Keratinocyte (primary cell): ENCODE data around the gene STK38. TPM values are rescaled to one million over a fixed set of nuclear protein-coding genes. Genes with fewer than 3 reads are reported as not detected.

Experiments used
- DNase-seq: peaks from one replicate; pipeline ENCODE4 v3.0.0-alpha.2; 2011; ENCODE audit warnings: low read depth, missing footprints, low spot score
- FAIRE-seq: peaks from 2 replicates; lab custom pipeline; 2011; peaks lifted over from hg19 to GRCh38; lab: Jason Lieb, UNC
- H2AFZ ChIP-seq: 2 replicates; pipeline ENCODE4 v1.6.0; 2012; ENCODE audit warnings: low read length, control low read depth, inconsistent platforms; ENCODE audit not compliant: control insufficient read depth
- H3K27ac ChIP-seq: 2 replicates; pipeline ENCODE4 v1.5.1; 2011; ENCODE audit warnings: low read length; ENCODE audit not compliant: control insufficient read depth, insufficient read depth
- H3K27me3 ChIP-seq: 3 replicates; pipeline ENCODE4 v1.6.0; 2011; ENCODE audit warnings: low read length; ENCODE audit not compliant: control insufficient read depth, insufficient read depth; ENCODE audit errors: extremely low read depth
- H3K36me3 ChIP-seq, 2 experiments: 2 replicates in 1 of 2; 3 replicates in 1 of 2; pipeline ENCODE4 v1.5.1; 2011; ENCODE audit warnings: low read length in 2 of 2, mild to moderate bottlenecking in 1 of 2; ENCODE audit not compliant: control insufficient read depth in 2 of 2, insufficient read depth in 2 of 2; ENCODE audit errors: extremely low read depth in 1 of 2
- H3K4me1 ChIP-seq: 3 replicates; pipeline ENCODE4 v1.5.1; 2011; ENCODE audit warnings: low read length; ENCODE audit not compliant: control insufficient read depth, insufficient read depth; ENCODE audit errors: extremely low read depth
- H3K4me2 ChIP-seq: 3 replicates; pipeline ENCODE4 v1.6.0; 2011; ENCODE audit warnings: low read depth, low read length; ENCODE audit not compliant: control insufficient read depth, insufficient read depth; ENCODE audit errors: extremely low read depth
- H3K4me3 ChIP-seq, 3 experiments: fragments of 200-600 bp in 1 of 3; sonication (generic) in 1 of 3; 2 replicates in 2 of 3; 3 replicates in 1 of 3; pipeline ENCODE4 v1.5.1; 2011 to 2016; ENCODE audit warnings: low read length in 3 of 3, mild to moderate bottlenecking in 3 of 3, control low read depth in 2 of 3, inconsistent platforms in 1 of 3, low read depth in 1 of 3, mixed read lengths in 1 of 3, mixed run types in 1 of 3, moderate library complexity in 1 of 3; ENCODE audit not compliant: control insufficient read depth in 2 of 3, insufficient read depth in 2 of 3; ENCODE audit errors: extremely low read depth in 1 of 3
- H3K79me2 ChIP-seq: 2 replicates; pipeline ENCODE4 v1.6.0; 2012; ENCODE audit warnings: low read length; ENCODE audit not compliant: control insufficient read depth, insufficient read depth
- H3K9ac ChIP-seq: 3 replicates; pipeline ENCODE4 v1.6.0; 2011; ENCODE audit warnings: low read length; ENCODE audit not compliant: control insufficient read depth, insufficient read depth; ENCODE audit errors: extremely low read depth
- H3K9me1 ChIP-seq: 3 replicates; pipeline ENCODE4 v1.6.0; 2011; ENCODE audit warnings: low read length; ENCODE audit not compliant: control insufficient read depth, insufficient read depth; ENCODE audit errors: extremely low read depth
- H3K9me3 ChIP-seq: 2 replicates; pipeline ENCODE4 v1.5.1; 2012; ENCODE audit warnings: low read depth, low read length; ENCODE audit not compliant: control insufficient read depth
- H4K20me1 ChIP-seq: 3 replicates; pipeline ENCODE4 v1.6.0; 2011; ENCODE audit warnings: low read length; ENCODE audit not compliant: control insufficient read depth, insufficient read depth; ENCODE audit errors: extremely low read depth
- EZH2 ChIP-seq: IDR thresholded peaks from one replicate; pipeline ENCODE4 v1.6.1; 2012; ENCODE audit warnings: inconsistent platforms, mild to moderate bottlenecking, low read length, moderate library complexity
- dilution Hi-C: fragments of 300-500 bp; cut with MboI; formaldehyde crosslinking; loops from one replicate; pipeline ENCODE4 v1.7.0; 2020; ENCODE audit warnings: low sequenced_read_pairs; ENCODE audit not compliant: extremely low pct_ligation_motif_present
- polyA plus RNA-seq, 5 experiments: library from polyadenylated mRNA; depleted of rRNA in 3 of 5; stranded (reverse) in 3 of 5; stranded (forward) in 1 of 5; unstranded in 1 of 5; fragments of >200 nt; gene quantifications; 1 replicate in 1 of 5; 2 replicates in 3 of 5; 3 replicates in 1 of 5; pipeline versions ENCODE4 v1.2.1 to v1.2.3, GENCODE V29; 2011 to 2012; ENCODE audit warnings: missing spikeins in 2 of 5, low read depth in 1 of 5, low replicate concordance in 1 of 5
- TF ChIP-seq, protein P1 (sequence below), 3 experiments: IDR thresholded peaks in 1 of 3; conservative IDR thresholded peaks in 1 of 3; optimal IDR thresholded peaks in 1 of 3; 2 replicates in 2 of 3; 3 replicates in 1 of 3; pipeline versions ENCODE3 to v1.5.1; 2011; ENCODE audit warnings: low read length in 3 of 3, mild to moderate bottlenecking in 3 of 3, moderate library complexity in 2 of 3, control low read depth in 1 of 3, inconsistent platforms in 1 of 3; ENCODE audit not compliant: insufficient read depth in 2 of 3; ENCODE audit errors: extremely low read depth in 1 of 3

Gene STK38
- polyA plus RNA-seq, 1 donor (not counting 4 experiments of a cell fraction or from before 2014, with no cell fraction given): 24.4 TPM

DNA sequence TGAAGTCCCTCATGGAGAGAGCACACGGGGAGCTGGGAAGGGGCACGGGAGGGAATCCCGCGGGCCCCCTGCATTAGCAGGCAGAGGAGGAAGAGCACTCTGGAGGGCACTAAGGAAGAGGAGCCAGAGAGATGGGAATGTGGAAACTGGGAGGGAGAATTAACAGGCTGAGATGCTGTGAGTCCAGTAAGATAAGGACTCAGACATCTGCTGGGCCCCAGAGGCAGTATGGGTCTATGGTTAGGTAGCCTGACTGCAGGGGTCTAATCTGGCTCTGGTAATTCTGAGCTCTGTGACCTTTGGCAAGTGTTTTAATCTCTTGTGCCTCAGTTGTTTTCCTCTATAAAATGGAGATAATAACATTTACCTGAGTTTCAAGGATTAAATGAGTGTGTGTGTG is 31.2 kb upstream of the STK38 start:
- Histone ChIP-seq H3K9me3 (no peaks in the 10 kb centered on the region), H3K4me1 (peaks cover 21% of the 10 kb centered on the region), H3K4me2 (no peak overlapping the region), H3K9ac (no peak overlapping the region), H3K36me3 (no peaks in the 10 kb centered on the region), H3K27ac (no peak overlapping the region), H3K4me3 (no peak overlapping the region), H3K9me1 (no peaks in the 10 kb centered on the region), H4K20me1 (no peaks in the 10 kb centered on the region), H2AFZ (no peak overlapping the region), H3K27me3 (no peaks in the 10 kb centered on the region), H3K79me2 (no peaks in the 10 kb centered on the region)
- dilution Hi-C loops: no loop called here
- FAIRE-seq (no peak), DNase-seq (no peak)
- TF ChIP-seq EZH2: no peak
- TF ChIP-seq, protein P1, sequence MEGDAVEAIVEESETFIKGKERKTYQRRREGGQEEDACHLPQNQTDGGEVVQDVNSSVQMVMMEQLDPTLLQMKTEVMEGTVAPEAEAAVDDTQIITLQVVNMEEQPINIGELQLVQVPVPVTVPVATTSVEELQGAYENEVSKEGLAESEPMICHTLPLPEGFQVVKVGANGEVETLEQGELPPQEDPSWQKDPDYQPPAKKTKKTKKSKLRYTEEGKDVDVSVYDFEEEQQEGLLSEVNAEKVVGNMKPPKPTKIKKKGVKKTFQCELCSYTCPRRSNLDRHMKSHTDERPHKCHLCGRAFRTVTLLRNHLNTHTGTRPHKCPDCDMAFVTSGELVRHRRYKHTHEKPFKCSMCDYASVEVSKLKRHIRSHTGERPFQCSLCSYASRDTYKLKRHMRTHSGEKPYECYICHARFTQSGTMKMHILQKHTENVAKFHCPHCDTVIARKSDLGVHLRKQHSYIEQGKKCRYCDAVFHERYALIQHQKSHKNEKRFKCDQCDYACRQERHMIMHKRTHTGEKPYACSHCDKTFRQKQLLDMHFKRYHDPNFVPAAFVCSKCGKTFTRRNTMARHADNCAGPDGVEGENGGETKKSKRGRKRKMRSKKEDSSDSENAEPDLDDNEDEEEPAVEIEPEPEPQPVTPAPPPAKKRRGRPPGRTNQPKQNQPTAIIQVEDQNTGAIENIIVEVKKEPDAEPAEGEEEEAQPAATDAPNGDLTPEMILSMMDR (optimal IDR thresholded peaks at IDR 0.05 in 1 of 3, IDR thresholded peaks at IDR 0.05 in 1 of 3, conservative IDR thresholded peaks at IDR 0.05 in 1 of 3; ENCODE audit: extremely low read depth in 1 of 3, insufficient read depth in 2 of 3, low read length in 3 of 3): no peak

DNA sequence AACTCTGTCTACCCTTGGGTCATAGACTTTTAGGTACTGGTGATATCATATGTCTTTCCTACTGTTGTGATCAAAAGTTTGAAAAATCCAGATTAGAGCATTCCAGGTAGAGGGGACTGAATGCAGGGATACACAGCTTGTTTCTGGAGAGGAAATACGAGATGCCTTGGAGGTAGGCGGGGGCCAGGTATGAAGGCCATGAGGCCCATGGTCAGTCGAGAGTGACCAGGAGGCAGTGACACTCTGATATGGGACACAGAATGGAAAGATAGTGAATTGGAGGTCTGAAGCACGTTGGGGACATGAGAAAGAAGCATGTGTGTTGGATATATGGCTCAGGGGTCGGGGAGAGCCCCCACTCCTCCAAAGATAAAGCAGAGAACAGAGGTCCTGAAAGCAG is 30.8 kb upstream of the STK38 start:
- DNase-seq (no peak), FAIRE-seq (no peak)
- no peak overlapping the region for H2AFZ ChIP-seq
- no peaks in the 10 kb centered on the region for H3K79me2 ChIP-seq
- H3K9ac ChIP-seq: peak overlapping the region; percentile 23
- peak overlapping the region; percentile 53 for H3K4me2 ChIP-seq
- H3K9me3 ChIP-seq: no peaks in the 10 kb centered on the region
- no peak overlapping the region for H3K4me3 ChIP-seq
- no peaks in the 10 kb centered on the region for H3K36me3 ChIP-seq
- no peaks in the 10 kb centered on the region for H4K20me1 ChIP-seq
- peak overlapping the region; percentile 54 for H3K27ac ChIP-seq
- H3K4me1 ChIP-seq: peaks cover 21% of the 10 kb centered on the region
- H3K27me3 ChIP-seq: no peaks in the 10 kb centered on the region
- dilution Hi-C loops: no loop called here
- H3K9me1 ChIP-seq: no peaks in the 10 kb centered on the region
- TF ChIP-seq, protein P1 (optimal IDR thresholded peaks at IDR 0.05 in 1 of 3, IDR thresholded peaks at IDR 0.05 in 1 of 3, conservative IDR thresholded peaks at IDR 0.05 in 1 of 3; ENCODE audit: extremely low read depth in 1 of 3, insufficient read depth in 2 of 3, low read length in 3 of 3): no peak
- no peak for TF ChIP-seq EZH2
